ENCODE data around the gene NEU1.

GRCh38 chr6:31900917-31901414, 38.3 kb upstream of the NEU1 start:
- TF ChIP-seq REST (IDR thresholded peaks at IDR 0.05; ENCODE audit: borderline replicate concordance) (no peak), CTCF (IDR thresholded peaks at IDR 0.05; ENCODE audit: poor library complexity, severe bottlenecking) (no peak), TAF1 (IDR thresholded peaks at IDR 0.05; ENCODE audit: low read depth) (no peak)

Data from neural cell (in vitro differentiated cells).